ENCODE measurements around the gene WDR45B.
A peak's percentile ranks its signal among the peaks of the same experiment; 100 is the strongest.

WDR45B gene

DNA sequence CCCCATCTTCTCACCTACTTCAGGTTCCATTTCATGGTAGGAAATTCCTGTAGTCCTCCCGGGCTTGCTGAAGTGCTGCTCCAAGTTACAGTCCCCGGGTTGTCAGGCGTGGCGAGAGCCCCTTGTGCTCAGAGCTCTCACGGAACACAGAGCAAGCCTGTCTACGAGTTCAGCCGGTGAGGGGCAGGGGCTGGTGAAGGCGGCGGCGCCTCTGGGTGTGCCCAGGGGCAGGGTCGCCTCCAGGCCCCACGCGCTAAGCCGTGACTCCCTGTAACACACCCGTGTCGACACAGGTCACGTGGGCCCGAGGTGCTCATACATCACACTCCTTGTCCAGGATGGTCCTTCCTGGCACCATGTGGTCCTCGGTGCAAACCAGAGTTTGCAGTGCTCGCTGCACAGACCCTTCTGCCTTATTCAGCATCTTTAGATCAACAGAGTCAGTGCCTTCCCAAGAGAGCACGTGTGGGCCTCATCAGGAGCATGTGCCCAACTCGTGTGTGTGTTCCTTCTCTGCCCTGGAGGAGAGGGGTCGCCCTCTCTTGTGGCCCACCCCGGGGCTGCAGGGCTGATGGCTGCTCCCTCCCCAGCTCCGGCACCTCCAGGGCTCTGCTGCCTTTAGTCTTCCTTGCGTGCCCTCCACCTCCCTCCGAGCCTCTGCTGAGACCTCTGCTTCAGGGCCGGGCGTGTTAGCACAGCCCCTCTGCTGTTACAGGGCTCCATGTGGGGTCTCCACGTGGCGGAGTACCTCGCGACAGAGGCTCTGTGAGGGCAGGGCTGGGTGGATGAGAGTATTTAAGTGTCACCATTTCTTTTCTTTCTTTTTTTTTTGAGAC, 51.2 kb downstream of the WDR45B start:
- Histone ChIP-seq H3K36me3 (replicated peaks) (peaks cover 36% of the 10 kb centered on the region), H3K27me3 (replicated peaks) (no peaks in the 10 kb centered on the region), H3K4me3 (ENCODE audit: low read depth, low read length) (no peak overlapping the region), H3K27ac (no peak overlapping the region)
- DNase-seq = no peak
- in situ Hi-C loops (cut with HindIII; ENCODE audit: low pct_ligation_motif_present, low sequenced_read_pairs) = no loop called here
- TF ChIP-seq, protein P1, sequence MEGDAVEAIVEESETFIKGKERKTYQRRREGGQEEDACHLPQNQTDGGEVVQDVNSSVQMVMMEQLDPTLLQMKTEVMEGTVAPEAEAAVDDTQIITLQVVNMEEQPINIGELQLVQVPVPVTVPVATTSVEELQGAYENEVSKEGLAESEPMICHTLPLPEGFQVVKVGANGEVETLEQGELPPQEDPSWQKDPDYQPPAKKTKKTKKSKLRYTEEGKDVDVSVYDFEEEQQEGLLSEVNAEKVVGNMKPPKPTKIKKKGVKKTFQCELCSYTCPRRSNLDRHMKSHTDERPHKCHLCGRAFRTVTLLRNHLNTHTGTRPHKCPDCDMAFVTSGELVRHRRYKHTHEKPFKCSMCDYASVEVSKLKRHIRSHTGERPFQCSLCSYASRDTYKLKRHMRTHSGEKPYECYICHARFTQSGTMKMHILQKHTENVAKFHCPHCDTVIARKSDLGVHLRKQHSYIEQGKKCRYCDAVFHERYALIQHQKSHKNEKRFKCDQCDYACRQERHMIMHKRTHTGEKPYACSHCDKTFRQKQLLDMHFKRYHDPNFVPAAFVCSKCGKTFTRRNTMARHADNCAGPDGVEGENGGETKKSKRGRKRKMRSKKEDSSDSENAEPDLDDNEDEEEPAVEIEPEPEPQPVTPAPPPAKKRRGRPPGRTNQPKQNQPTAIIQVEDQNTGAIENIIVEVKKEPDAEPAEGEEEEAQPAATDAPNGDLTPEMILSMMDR (IDR thresholded peaks at IDR 0.05; ENCODE audit: low read depth, low read length, missing control alignments) = no peak

DNA sequence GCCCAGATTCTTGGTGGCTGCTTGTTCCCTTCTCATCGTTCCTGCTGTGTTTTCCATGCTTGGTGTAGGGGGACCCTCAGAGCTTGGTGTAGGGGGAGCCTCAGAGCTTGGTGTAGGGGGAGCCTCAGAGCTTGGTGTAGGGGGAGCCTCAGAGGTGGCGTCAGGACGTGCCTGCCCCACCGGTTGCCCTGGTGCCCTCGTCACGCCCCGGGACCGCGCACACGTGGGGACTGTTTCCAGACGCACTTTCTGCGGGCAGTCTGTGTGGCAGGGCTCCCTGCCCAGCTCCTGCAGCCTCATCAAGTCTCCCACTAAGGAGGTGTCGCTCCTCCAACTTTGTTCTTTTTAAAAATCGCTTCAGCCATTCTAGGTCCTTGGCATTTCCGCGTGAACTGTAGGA, 51.9 kb downstream of the WDR45B start:
- in situ Hi-C loops (cut with HindIII; ENCODE audit: low pct_ligation_motif_present, low sequenced_read_pairs) = no loop called here
- Histone ChIP-seq H3K36me3 (replicated peaks) (peaks cover 31% of the 10 kb centered on the region), H3K27me3 (replicated peaks) (no peaks in the 10 kb centered on the region), H3K27ac (no peak overlapping the region), H3K4me3 (ENCODE audit: low read depth, low read length) (no peak overlapping the region)
- DNase-seq = no peak
- TF ChIP-seq, protein P1 (IDR thresholded peaks at IDR 0.05; ENCODE audit: low read depth, low read length, missing control alignments) = no peak

DNA sequence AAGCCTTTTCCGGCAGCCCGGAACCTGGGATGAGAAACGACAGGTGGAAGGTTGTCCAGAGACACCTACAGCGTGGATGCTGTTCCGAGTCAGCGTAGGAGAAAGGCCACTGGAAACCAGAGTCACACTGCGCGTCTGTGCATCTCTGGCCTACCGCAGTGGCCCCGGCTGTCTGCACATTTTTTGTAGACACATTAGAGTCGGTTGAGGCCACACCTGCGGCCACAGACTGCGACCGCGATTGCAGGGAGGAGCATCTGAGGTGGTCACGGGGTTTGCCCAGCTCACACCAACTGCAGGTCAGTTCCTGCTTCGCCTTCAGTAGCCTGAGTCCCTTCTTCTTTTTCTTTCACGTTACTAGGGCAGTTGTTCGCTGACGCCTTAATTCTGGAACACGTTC, 52.4 kb downstream of the WDR45B start:
- H3K27me3 ChIP-seq (replicated peaks) = no peaks in the 10 kb centered on the region
- DNase-seq = no peak
- H3K36me3 ChIP-seq (replicated peaks) = peaks cover 27% of the 10 kb centered on the region
- TF ChIP-seq, protein P1 (IDR thresholded peaks at IDR 0.05; ENCODE audit: low read depth, low read length, missing control alignments) = no peak
- in situ Hi-C loops (cut with HindIII; ENCODE audit: low pct_ligation_motif_present, low sequenced_read_pairs) = no loop called here
- no peak overlapping the region for H3K4me3 ChIP-seq (ENCODE audit: low read depth, low read length)
- no peak overlapping the region for H3K27ac ChIP-seq

DNA sequence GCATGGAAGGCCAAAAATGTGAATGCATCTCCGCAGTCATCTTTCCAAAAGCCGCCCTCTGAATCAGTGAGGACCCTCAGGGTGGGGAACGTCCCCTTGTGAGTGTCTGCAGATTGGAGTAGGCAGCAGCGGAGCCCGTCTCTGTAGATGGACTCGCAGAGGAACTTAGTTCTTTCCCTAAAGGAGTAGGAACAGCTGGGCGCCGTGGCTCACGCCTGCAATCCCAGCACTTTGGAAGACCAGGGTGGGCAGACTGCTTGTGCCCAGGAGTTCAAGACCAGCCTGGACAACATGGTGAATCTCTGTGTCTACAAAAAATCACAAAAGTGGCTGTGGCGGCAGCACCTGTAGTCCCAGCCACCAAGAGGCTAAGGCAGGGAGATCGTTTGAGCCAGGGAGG, 53.7 kb downstream of the WDR45B start:
- Histone ChIP-seq H3K4me3 (ENCODE audit: low read depth, low read length) (no peak overlapping the region), H3K27ac (no peak overlapping the region), H3K36me3 (replicated peaks) (peaks cover 17% of the 10 kb centered on the region), H3K27me3 (replicated peaks) (no peaks in the 10 kb centered on the region)
- TF ChIP-seq, protein P1 (IDR thresholded peaks at IDR 0.05; ENCODE audit: low read depth, low read length, missing control alignments) = no peak
- in situ Hi-C loops (cut with HindIII; ENCODE audit: low pct_ligation_motif_present, low sequenced_read_pairs) = no loop called here
- DNase-seq = no peak

DNA sequence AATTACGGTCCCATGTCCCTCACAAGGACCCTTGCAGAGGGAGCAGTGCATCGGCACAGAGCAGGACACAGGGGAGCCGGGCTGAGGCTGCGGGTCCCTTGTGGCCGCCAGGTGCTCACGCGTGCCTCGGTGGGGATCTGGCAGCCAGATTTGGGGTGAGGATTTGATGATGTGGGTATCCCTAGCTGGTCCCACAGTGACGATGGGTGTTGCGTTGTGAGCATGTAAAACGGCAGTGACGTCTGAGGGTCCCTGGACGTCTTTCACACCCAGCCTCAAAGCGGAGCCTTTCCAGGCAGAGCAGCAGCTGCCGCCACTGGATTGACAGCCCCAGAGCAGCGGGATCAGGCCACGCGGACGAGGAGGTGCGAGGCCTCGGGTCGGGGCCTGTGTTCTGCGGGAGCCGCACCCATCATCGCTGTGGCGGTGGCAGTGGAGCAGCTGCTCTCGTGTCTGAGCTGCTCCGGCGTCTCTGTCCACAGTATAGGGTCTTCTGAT, 54.6 kb downstream of the WDR45B start:
- Histone ChIP-seq H3K36me3 (replicated peaks) (peaks cover 17% of the 10 kb centered on the region), H3K27ac (peak overlapping the region; percentile 23), H3K4me3 (ENCODE audit: low read depth, low read length) (peak overlapping the region; percentile 58), H3K27me3 (replicated peaks) (no peaks in the 10 kb centered on the region)
- in situ Hi-C loops (cut with HindIII; ENCODE audit: low pct_ligation_motif_present, low sequenced_read_pairs) = no loop called here
- TF ChIP-seq, protein P1 (IDR thresholded peaks at IDR 0.05; ENCODE audit: low read depth, low read length, missing control alignments) = no peak
- DNase-seq = no peak
